Glomerular visceral epithelial cell (primary cell): ENCODE results near the gene IL13RA1.
"Not testable (repeated sequence)": the region's sequence is repeated elsewhere in the genome, so short reads cannot be mapped to it uniquely, and the experiment has no call there.

ENCODE experiments used
- DNase-seq: peaks from one replicate; pipeline ENCODE4 v3.0.0-alpha.2; 2016; ENCODE audit errors: extremely low spot score

IL13RA1 gene

GRCh38 chrX:118726887-118727685 is at the start of gene IL13RA1:
TSS of gene IL13RA1 (plus strand) at chrX:118727606. CDS start at chrX:118727639, 33 bp downstream.
- DNase-seq = peak; percentile 90

DNA sequence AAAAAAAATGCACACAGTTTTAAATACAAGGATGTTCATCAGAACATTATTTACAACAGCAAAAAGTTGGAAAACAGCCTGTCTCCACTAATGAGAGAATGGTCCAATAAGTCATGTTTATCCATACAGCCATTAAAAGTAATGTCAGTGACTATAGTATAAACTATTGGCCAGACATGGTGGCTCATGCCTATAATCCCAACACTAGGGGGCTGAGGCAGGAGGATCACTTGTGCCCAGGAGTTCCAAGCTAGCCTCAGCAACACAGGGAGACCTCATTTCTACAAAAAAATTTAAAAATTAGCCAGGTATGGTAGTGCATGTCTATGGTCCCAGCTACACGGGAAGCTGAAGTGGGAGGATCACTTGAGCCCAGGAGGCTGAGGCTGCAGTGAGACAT is 48.1 kb upstream of the IL13RA1 start:
- DNase-seq = no peak

DNA sequence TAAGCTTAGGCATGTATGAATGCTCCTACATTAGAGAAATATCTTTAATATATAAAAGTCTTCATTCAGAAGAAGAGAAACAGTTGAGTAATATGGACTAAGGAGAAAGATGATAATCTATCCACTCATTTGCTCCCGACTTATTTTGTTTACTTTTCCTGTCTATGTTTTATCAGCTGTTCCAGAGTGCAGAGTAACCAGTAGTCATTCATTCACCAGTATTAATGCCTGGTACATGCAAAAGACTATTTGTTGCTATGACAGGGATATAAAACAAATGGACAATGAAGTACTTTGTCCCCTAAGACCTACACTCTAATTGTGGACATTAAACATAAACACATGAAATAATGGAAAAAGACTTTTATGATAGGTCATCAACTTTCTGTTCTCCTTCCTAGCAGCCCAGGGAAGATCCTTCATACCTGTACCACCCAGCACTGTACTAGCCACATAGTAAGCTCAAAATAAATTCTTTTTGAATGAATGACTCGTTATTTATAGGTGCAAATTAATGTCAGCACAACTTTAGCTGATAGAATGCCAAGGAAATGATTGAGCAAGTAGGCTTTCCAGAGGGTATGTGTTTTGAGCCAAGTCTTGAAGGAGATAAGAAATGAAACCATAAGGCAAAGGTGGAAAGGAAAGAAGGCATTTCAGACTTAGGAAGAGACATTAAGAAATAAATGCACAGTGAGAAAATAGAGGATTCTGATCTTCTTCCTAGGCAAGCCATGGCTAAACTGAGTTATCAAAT is 45.0 kb upstream of the IL13RA1 start:
- DNase-seq = no peak

GRCh38 chrX:118685393-118685792 is 42.0 kb upstream of the IL13RA1 start:
- no peak for DNase-seq

DNA sequence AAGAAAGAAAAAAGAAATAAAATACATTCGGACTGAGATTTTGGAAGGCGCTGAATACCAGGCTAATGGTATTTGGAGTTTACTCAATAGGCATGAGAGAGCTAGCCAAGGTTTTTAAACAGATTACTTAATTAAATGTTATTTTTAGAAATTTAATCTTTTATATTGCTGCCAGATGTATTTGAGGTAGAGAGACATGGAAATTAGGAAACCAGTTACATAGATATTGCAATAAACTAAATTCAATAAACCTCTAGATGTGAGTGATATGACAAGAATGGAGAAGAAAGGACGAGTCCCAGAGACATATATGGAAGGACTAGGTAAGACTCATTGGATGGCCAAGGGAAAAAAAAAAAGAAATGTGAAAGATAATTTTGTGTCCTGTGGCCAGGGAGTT is 38.5 kb upstream of the IL13RA1 start:
- no peak for DNase-seq

GRCh38 chrX:118693843-118694242 is 33.6 kb upstream of the IL13RA1 start:
- DNase-seq = no peak

DNA sequence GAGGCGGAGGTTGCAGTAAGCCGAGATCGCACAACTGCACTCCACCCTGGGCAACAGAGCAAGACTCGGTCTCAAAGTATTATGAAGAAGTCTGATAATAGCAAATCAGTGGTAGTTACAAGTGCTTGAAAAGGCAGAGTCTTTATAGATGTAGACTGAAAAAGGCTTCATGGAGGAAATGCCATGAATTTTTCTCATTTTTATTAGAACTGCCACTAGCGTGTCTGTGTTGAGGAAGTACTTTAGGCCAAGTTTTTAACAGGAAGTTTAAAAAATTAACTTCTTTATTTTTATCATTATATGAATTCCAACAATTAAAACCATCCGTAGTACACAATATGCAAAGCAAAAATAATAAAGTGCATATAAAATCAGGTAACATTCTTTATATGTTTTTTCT is 32.8 kb upstream of the IL13RA1 start:
- DNase-seq = no peak

DNA sequence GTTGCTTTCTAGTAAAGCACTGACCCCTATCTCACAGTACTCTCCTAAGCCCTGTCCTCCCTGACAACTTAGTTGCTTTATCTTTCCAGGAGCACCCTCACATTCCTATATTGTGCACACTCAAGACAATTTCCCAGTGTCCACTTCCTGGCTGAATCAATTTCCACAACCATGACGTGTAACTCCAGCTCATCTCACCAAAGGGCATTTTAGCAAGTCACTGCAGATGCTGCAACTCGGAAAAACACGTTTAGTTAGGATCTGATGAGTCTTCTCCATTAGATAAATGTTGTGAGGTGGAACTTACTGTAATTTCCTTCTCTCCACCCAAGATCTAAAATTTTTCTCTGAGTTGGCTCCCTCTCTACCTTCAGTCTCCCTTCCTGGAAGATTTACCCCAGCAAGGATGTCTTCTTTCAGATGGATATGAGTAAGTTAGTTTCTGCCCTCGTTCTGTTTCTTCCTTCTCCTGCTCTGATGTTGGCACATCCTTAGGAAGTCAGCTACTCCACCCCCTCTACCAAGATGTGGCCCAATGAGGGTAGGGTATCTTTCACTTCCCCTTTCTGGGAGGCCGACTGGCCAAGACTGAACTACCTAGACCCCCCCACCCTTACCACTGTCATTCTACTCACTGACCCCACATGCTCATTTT is 28.8 kb upstream of the IL13RA1 start:
- DNase-seq = no peak

DNA sequence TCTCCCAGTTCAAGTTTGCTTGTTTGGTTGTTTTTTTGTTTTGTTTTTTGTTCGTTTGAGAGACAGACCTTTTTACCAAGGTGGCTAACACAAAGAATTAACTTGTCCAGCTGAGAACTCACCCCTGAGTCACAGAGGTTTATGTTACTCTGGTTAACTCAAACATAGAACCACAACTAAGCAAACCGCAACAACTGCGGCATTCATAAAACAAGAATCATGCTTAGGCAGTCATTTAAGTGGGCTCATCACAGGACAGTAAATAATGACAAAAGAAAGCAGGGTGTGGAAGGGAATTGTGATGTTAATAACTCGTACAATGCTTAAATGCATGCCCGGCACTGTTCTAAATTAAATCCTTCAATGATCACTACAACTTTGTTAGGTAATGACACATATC is 24.7 kb upstream of the IL13RA1 start:
- no peak for DNase-seq

GRCh38 chrX:118706681-118707080 is 20.7 kb upstream of the IL13RA1 start:
- DNase-seq = no peak

DNA sequence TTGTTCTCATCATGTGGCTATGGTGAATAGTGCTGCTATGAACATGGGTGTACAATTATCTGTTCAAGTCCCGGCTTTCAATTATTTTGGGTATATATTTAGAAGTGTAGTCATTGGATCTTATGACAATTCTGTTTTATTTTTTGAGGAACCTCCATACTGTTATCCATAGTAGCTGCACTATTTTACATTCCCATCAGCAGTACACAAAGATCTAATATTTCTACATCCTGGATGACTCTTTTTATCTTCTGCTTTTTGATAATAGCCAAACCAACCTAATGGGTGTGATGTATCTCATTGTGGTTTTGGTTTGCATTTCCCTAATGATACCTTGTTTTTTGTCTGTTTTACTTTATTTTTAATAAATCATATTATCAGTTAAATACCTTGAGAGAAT is 12.9 kb upstream of the IL13RA1 start:
- no peak for DNase-seq

DNA sequence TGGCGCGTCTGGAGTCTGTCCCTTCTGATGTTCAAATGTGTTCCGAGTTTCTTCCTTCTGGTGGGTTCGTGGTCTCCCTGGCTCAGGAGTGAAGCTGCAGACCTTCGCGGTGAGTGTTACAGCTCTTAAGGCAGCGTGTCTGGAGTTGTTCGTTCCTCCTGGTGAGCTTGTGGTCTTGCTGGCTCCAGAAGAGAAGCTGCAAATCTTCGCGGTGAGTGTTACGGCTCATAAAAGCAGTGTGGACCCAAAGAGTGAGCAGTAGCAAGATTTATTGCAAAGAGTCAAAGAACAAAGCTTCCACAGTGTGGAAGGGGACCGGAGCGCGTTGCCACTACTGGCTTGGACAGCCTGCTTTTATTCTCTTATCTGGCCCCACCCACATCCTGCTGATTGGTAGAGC is 11.5 kb upstream of the IL13RA1 start:
- not testable (repeated sequence) for DNase-seq

DNA sequence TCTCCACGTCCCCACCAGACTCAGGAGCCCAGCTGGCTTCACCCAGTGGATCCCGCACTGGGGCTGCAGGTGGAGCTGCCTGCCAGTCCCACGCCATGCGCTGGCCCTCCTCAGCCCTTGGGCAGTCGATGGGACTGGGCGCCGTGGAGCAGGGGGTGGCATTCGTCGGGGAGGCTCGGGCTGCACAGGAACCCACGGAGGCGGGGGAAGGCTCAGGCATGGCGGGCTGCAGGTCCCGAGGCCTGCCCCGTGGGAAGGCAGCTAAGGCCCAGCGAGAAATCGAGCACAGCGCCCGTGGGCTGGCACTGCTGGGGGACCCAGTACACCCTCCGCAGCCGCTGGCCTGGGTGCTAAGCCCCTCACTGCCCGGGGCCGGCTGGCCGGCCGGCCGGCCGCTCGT is 10.6 kb upstream of the IL13RA1 start:
- not testable (repeated sequence) for DNase-seq

DNA sequence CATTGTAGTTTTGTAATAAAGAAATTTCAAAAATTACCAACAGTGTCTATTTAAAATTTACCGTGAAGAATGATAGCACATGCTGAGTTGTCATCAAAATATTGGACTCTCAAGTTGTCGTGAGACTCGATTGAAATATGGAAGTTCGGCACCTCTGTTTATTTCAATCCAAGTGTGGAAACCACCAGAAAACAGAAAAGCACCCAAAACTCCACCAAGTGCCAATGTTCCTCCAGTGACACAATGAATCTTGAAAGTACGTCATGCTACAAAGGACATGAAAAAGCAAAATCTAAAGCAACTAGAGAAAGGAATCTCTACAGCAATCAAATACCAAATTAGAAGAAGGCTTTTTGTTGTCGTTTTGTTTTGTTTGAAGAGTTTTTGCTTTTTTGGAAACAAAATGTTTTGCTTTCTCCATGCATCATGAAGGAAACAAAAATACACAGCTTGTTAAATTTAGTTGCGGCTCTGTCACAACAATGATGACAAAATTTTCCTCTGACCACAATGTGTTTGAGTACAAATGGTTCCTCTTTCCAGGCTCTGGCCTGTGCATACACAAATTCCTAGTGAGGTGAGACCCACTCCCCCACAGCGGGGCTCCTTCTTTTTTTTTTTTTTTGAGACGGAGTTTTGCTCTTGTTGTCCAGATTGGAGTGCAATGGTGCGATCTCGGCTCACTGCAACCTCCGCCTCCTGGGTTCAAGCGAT is 9.6 kb upstream of the IL13RA1 start:
- no peak for DNase-seq

GRCh38 chrX:118718737-118719136 is 8.7 kb upstream of the IL13RA1 start:
- no peak for DNase-seq

DNA sequence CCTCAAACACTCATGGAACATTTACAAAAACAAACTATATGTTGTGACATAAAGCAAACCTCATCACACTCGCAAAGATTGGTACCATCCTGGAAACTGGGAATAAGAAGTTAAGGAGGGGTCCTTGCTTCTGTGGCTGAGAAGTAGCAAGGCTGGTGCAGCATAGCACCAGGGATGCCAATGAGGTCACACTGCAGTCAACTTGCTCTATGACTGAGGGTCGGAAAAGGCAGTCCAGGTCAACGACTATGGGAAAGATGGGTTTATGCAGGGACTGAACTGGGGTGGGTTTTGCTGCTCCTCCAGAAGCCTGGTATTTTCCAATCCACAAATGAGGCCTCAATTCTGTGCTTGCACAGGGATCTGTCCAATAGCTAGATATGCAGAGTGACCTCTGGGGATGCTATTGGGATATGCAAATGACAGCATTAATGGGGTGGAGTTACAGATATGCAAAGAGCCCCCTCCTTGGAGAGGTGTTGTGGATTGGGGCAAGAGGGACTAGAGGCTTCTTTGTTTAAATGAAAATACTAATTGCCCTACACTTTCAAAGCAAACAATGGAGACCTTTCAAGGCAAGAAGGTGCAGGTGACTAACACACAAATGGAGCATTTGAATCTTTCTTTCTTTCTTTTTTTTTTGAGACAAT is 7.2 kb upstream of the IL13RA1 start:
- DNase-seq = no peak

- DNase-seq = no peak
Observed at GRCh38 chrX:118723376-118723775, 4.0 kb upstream of the IL13RA1 start.

DNA sequence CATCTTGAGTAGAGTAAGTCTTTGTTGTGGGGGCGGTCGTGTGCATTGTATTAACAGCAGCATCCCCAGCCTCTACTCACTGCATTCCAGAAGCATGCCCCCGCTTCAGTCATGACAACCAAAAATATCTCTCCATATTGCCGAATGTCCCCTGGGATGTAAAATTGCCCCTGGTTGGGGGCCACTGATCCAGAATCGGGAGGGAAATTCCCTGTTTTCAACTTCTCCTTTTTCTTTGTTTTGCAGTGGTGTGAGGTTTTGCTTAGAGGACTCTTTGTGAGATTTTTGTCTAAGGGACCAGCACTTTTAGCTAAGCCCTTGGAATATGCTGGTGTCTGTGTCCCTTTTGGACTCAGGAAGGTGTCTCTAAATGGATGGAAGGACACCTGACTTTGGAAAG is 3.0 kb upstream of the IL13RA1 start:
- DNase-seq = no peak

DNA sequence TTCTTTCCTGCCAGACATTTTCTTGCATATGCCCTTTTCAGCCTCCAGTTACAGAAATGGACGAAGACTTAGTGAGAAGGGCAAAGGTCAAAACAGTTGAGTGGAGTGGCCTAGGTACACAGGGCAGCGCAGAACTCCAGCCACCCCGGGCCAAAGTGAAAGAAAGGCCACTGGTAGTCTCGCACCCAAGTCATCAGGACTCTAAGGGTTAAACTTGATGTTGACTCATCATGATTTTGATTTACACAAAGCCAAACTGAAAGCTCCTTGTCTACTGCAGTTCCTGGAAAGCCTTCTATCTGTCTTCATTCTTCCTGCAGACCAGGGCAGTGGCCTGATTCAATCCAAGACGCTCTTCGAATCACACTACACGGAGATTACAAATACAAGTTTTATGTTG is 2.6 kb upstream of the IL13RA1 start:
- DNase-seq = no peak

DNA sequence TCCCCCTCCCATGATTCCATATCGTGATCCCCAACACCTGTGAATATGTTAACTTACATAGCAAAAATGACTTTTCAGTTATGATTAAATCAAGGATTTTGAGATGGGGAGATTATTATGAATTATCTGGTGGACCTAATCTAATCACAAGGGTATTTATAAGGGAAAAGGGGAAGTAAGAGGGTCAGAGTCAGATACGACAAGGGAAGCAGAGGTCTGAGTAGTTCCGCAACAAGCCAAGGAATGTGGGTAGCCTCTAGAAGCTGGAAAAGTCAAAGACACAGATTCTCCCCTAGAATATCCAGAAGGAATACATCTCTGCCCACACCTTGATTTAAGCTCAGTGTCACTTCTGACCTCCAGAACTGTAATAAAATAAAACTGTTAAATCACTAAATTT is 1.0 kb upstream of the IL13RA1 start:
- DNase-seq = no peak

GRCh38 chrX:118727686-118728339 is 407 bp downstream of the IL13RA1 start:
- peak; percentile 22 for DNase-seq
